Epithelial cell of esophagus (primary cell): Measurements from ENCODE around the gene GAPVD1.

Experiments
- DNase-seq: peaks from one replicate; pipeline ENCODE4 v3.0.0; 2010; ENCODE audit warnings: low read depth
- H3K4me3 ChIP-seq: 2 replicates; pipeline ENCODE4 v1.5.1; 2011; ENCODE audit warnings: mild to moderate bottlenecking, low read length, control low read depth
- CTCF ChIP-seq: IDR thresholded peaks from 2 replicates; pipeline ENCODE4 v1.5.1; 2011; ENCODE audit warnings: low read depth, mild to moderate bottlenecking, low read length, control low read depth, inconsistent platforms; ENCODE audit not compliant: insufficient read depth; ENCODE audit errors: missing control alignments

GAPVD1 gene

GRCh38 chr9:125338929-125339328, 77.3 kb downstream of the GAPVD1 start:
- no peak for TF ChIP-seq CTCF
- no peak overlapping the region for H3K4me3 ChIP-seq
- DNase-seq: no peak

- no peak overlapping the region for H3K4me3 ChIP-seq
- no peak for TF ChIP-seq CTCF
- DNase-seq: no peak
These were observed 79.9 kb downstream of the GAPVD1 start for GRCh38 chr9:125341566-125341965.

GRCh38 chr9:125343518-125344275, 82.1 kb downstream of the GAPVD1 start:
- TF ChIP-seq CTCF: no peak
- peak; percentile 74 for DNase-seq
- no peak overlapping the region for H3K4me3 ChIP-seq

- no peak for TF ChIP-seq CTCF
- no peak for DNase-seq
- no peak overlapping the region for H3K4me3 ChIP-seq
These were observed 84.6 kb downstream of the GAPVD1 start for GRCh38 chr9:125346080-125346732.

GRCh38 chr9:125355601-125356000, 94.0 kb downstream of the GAPVD1 start:
- TF ChIP-seq CTCF: no peak
- no peak for DNase-seq
- H3K4me3 ChIP-seq: no peak overlapping the region

- DNase-seq: no peak
- TF ChIP-seq CTCF: no peak
- no peak overlapping the region for H3K4me3 ChIP-seq
These were observed 94.4 kb downstream of the GAPVD1 start for GRCh38 chr9:125356032-125356431.
